ENCODE data around the gene PAX5.

The PAX5 gene

DNA sequence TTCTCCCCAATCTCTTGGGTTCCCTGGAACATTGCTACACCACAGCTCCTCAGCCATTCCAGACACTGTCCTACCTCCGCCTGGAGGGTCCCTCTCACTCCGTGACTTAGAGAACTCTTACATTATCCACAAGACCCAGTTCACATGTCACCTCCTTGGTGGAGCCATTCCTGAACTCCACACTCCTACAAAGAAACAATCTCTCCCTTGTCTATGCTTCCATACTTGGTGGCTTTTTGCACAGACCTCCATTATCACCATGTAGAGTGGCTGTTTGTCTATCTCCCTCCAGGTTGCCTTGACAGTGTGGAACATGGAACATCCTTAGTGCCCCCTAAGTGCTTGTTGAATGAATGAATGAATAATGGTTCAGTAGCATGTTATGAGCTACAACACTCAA, 105.9 kb downstream of the PAX5 start:
- DNase-seq: no peak

DNA sequence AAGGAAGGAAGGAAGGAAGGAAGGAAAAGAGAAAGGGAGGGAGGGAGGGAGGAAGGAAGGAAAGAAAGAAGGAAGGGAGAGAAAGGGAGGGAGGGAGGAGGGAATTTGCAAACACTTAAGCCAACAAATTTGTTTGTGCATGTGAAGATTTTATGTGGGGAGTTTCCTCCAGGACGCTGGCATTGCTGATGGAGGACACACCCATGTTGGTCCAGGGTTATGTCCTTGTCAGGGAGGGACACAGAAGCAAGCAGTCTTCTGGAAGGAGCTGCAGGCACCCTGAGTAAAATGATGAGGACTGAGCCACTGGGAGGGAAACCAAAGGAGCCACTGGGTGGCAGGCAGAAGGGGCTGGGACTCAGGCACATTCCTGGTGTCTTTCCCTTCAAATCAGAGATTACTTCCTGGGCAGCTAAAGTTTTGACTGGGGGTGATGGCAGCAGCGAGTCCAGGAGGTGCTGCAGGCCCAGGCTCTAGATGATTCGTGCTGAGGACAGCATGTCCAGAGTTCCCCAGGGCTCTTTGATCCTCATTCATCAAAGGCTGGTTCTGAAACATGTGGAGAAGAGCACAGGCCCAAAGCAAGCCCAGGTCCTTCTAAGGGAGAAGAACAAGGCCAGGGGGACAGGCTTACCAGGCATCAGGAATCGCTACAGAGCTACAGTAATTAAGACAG, 109.2 kb downstream of the PAX5 start:
- DNase-seq: no peak

DNA sequence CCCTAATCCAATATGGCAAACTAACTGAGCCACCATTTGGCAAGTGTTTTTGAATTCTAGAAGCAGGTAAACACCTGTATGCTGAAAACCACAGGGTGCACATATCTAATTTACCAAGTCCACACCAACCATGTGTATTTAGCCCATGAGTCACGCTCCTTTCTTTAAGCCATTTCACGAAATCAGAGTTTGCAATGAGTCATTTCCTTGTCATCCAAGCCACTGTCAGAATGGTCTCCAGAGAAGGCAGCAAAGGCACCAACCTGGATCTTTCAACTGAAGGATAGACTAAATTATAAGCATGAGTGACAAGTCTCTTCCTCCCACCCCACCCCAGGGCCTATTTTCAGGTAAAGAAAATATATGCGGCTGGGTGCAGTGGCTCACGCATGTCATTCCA, 110.0 kb downstream of the PAX5 start:
- no peak for DNase-seq

DNA sequence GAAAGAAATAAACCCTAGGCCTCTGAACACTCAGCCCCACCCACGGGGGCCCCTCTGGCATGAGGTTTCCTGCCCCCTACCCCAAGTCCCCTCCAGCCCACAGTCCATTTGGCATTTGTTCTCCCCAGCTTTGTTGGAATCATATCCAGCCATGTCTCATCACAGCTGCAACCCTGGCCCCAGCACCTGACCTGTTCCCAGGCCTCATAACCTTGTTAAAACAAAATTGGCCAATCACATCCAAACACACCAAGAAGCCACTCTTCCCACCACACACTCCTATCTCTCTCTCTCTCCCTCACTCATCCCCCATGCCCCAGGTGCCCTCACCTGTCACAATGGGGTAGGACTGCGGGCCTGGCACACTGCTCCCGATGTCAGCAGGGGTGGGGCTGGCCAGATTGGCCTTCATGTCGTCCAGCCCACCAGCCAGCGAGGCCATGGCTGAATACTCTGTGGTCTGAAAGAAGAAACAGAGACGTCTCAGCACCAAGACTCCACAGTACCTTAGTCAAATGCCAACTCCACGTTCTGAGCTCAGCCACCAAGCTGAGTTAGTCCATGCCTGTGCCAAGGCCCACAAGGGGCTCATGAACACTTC, 110.9 kb downstream of the PAX5 start:
- no peak for DNase-seq

DNA sequence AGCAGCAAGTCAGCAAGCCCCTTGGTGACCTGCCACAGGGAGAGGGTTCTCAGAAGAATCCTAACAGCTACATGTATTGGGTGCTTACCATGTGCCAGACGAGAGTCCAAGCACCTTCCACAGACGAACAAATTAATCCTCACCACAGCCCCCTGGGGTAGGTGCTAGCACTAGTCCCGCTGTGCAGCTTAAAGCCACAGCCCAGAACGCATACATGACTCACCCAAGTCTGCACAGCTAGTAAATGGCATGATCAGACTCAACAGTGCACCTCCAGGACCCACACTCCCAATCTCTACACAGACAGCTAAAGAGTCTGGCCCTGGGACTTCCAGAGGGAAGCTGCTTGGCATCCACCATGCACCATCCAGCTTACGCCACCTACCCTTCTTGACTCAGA, 111.5 kb downstream of the PAX5 start:
- DNase-seq: no peak

DNA sequence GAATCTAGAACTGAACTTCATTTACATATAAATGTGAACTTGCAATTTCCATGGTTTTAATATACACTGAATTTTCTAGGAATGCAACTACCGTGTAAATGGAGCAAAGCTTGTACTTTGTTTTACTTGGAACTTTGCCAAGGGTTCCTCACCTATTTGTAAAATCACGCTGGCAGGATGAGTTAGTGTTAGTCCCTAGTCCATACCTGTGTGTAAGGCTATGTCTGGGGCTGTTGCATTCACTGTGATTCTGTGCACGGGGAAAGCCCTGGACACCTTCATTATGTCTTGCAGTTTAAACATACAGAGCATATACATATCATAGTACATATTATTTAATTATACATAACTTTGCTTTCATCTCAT, 119.9 kb downstream of the PAX5 start:
- DNase-seq: no peak

DNA sequence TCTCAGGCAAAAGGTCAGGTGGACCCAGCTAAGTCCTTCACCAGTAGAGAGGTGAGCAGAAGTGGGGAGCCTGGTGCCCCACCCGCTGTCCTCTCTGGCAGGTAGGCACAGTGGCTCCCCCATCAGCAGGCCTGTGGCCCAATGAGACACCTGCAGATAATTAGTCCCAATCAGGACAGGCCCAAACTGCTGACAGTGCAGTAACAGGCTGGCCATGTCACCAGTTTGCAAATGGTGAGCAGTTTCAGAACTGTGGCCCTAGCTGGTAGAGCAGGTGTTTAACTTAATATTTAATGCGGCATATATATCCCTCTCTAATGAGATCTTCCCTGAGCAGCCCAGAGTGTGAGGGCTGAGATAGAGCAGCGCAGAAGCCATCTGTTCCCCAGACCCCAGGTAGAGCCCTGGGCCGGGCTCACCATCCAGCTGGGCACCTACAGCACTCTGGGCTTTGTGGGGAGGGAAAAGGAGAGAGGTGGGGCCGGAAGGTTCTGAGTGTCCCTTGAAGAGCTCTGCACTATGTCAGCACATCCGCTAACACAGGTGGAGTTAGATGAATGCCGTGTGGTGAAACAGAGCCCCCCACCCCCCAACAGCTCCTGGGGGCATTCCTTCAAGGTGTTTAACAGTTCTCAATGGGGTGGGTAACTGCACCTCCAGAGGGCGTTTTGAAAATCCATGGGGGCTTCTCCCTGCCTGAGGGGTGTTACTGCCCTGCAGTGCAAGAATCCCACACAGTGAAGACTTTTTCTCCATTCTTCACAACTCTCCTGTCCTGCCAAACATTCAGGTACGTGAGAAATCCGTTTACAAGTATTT, 120.5 kb downstream of the PAX5 start:
- no peak for DNase-seq

DNA sequence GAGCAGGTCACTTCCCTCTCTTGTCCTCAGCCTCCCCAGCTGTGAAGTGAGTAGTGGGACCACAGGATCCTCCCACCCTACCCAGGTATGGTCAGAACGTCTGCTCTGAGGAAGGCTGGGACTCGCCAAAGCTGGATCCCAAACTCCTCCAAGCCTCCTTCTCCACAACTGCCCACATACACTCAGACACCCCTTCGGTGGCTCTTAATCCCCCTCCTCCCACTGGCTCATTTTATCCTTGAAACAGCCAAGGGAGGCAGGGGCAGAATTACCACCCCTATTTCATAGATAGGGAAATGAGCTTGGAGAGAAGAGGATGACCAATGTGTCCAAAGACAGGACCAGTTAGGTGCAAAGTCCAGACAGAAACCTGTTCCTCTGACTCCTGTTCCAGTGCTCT, 121.4 kb downstream of the PAX5 start:
- DNase-seq: no peak

DNA sequence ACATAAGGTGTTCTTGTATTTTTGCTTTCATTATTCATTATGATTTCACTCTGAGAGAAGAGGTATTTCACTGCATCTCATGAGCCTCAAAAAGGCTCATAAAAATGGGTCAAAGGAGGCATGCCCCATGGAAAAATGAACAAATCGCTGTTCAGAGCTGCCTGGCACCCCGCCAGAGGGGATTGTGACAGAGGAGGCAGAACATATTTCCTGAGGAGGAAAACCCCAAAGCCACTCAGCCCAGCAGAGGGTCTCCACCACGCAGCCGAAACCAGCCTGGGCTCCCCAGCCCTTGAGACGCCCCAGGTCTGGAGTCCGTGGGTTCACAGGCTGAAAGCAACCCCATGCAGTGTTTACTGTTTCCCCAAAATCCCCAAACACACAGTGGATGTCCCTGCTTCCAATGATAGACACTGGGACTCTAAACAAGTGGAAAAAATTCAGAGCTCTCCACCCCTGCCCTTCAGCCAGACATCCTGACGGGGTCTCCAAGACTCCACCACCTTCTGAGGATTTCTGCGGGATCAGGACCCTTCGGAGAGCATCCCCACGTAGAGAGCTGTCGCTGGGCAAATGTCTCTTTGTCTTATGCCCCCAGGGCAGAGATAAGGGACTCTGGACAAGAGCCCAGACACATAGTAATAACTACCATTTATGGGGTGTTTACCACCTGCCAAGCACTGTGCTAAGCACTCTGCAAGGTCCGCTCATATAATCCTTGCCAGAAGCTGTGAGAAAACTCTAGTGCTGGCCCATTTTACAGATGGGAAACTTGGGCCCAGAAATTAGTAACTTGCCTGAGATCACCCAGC, 122.3 kb downstream of the PAX5 start:
- no peak for DNase-seq

DNA sequence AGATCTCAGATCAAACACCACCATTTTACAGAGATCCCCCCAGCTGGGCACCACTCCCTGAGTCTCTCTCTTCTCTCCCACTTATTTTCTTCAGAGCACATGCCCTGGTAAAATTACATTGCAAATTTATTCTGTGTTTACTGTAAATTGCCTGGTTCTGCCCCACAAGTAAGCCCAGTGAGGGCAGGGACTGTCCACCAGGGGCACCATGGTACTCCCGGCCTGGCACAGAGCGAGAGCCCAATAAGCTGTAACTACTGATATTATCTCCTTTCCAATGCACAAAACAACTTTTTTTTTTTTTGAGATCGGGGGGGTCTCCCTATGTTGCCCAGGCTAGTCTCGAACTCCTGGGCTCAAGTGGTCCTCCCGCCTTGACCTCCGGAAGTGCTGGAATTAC, 123.0 kb downstream of the PAX5 start:
- DNase-seq: no peak

DNA sequence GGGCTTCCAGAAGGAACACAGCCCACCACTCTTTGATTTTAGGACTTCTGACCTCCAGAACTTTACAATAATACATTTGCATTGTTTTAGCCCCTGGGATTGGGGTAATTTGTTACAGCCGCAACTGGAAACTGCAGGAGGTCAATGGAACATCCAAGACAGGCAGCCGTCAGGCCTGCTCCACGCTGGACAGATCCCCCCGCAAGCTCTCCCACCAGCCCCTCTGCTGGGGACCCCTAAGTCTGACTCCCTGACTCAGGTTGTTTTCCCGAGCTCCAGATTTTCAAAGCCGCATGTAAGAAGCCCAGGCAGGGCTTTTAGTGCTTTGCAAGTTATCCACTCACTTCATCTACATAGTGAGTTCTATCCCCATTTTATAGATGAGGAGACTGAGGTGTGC, 127.6 kb downstream of the PAX5 start:
- DNase-seq: no peak

DNA sequence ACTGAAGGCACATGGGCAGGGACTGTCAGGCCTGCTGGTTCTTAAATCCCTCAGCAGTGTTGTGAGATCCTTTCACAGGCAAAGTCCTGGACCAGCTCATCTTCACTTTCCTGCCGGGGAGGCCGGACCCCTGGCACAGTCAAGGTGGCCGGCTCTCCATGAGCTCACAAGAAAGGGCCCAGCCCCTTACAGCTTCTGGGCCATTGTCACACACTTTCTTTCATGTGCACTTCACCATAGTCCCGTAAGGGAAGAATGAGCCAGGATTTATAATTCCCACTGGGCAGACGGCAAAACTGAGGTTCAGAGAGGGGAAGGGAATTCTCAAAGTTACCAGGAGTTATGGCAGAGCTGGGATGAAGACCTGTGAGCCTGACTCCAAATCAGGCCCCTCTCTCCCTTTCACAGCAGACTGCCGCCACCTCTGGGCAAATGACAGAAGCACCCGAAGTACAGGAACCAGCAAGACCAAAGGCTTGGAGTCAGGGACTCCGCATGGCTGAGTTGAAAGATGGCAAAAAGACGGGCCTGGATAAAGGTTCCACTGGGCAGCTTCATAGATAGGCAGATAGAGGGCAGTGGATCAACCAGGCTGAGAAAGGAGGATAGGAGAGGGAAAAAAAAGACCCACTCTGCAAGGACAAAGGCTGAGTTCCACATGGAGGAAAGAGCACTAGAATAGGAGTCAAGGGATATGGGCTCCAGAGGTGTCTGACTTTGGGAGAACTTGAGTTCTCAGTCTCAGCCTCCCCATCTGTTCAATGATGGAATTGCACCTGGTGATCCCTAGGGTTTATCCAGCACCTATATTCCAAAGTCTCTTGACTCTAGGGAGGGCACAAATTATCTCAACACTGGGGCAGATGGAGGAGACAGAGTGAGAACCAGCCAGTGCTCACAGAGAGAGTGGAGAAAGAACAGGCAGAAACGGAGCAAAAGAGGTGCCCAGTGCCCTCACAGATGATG, 128.7 kb downstream of the PAX5 start:
- DNase-seq: no peak

DNA sequence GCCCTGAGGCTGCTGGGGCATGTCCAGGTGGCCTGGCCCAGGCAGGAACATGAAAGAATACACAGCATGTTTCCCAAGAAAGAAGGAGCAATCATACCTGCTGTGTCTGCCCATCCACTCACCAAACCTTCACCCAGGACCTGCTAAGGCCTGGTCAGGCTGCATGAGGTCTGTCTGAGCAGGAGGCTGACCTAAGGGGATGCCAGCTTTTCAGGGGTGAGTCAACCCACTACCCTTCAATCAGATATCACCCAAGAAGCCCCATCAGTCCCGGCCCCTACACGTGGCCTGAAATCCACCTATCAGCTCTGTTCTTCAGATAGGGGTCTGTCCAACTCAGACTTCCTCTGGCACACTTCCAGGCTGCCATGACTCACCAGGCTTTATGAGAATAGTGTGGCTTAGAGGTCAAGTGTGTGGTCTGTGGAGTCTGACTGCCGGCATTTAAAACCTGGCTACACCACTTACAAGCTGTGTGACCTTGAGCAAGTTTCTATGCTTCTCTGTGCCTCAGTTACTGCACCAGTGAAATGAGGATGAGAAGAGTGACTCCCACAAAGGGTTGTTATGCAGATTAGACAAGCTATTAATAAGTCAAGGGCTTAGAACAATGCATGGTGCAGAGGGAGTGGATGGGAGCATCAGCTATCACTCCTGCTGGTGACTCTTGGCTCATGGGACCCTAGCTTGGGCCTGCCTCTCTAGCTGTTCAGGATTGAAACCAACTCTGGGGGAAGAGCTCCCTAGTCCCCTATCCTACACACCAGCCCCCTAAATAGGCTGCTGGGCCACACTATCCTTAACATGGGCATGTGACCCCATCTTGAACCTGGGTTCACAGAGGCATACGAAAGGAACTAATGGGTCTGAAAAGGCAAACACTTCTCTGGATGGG, 130.3 kb downstream of the PAX5 start:
- no peak for DNase-seq

DNA sequence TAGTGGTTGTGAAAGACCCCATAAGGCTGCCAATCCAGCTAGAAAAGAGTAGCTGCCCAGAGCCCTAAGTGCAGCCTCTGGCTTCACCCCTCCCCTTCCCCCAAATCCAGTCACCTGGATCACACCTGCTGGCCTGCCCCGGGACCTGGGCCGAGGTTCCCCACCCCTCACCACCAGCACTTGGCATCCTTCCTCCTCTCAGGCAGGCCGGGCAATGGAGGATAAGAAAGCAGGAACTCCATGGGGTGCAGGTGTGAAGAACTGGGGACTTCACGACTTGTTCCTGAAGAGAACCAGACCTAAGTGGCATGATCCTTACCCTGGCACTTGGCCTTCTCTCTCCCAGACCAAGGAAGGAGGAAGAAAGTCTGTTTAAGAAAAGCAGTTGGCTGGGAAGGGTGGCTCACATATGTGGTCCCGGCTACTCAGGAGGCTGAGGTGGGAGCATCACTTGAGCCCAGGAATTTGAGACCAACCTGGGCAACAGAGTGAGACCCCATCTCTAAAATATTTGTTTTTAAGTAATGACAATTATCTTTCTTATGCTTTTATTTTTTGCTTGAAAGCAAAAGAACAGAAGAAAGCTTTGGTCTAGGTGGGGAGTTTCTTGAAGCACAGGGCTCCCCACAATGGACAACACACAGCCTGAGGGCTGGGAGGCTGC, 131.1 kb downstream of the PAX5 start:
- no peak for DNase-seq

DNA sequence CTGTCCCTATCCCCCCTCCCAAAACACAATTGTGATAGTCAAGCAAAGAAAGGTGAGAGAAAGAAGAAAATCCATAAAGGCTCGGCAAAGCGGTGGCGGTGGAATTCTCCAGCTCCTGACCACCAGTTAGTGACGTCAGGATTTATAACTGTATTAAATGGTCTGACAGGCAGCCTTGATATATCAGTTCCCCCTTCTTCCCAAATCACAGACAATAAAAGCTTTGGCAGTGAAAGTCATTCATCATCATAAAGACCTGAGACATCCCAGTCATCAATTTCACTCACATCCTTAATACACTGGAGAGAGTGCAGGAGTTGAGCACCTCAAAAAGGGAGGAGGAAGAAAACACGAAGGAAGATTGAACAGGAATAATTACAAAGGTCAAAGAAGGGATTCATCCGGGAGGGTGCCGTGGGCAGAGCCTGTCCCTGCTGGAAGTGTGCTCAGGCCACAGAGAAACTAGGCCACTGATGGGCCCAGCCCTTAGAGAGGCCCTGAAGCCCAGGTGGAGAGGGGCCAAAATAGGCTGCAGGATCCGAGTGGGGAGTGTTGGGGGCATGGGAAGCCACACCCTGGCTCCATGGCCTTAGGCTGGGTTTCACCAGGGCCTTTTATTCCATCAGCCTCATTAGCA, 131.9 kb downstream of the PAX5 start:
- no peak for DNase-seq

DNA sequence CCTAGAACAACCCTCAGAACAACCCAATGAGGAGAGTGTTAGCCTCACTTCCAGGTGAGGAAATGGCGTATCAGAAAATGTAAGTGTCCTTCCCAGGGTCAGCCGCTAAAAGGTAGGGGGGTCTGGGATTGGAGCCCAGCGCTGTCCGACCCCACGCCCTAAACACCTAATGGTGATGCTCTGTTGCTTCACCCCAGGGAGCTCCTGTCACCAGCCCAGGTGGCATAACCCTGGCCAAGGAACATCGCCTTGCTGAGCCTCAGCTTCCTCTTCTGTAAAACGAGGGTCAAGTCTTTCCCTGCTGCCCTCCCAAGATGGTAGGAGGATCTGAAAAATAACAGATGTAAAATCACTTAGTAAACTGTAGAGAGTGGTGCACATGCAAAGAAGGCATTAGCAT, 132.5 kb downstream of the PAX5 start:
- no peak for DNase-seq

DNA sequence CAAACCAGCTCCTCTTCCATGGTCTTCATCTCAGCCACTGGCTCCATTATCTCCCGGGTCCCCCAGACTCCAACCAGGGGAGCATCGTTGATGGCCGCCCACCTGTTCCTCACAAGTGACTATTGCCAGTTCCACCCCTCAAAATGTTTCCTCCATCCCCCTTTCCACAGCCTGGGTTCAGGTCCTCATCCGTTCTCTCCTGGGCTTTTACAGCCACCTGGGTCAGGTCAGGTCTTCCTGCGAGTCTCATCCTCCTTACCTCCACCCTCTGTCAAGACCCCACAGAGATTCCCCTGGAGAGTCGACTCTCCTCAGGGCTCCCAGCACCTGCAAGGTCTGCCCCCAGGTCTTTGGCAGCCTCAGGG, 133.2 kb downstream of the PAX5 start:
- DNase-seq: no peak

DNA sequence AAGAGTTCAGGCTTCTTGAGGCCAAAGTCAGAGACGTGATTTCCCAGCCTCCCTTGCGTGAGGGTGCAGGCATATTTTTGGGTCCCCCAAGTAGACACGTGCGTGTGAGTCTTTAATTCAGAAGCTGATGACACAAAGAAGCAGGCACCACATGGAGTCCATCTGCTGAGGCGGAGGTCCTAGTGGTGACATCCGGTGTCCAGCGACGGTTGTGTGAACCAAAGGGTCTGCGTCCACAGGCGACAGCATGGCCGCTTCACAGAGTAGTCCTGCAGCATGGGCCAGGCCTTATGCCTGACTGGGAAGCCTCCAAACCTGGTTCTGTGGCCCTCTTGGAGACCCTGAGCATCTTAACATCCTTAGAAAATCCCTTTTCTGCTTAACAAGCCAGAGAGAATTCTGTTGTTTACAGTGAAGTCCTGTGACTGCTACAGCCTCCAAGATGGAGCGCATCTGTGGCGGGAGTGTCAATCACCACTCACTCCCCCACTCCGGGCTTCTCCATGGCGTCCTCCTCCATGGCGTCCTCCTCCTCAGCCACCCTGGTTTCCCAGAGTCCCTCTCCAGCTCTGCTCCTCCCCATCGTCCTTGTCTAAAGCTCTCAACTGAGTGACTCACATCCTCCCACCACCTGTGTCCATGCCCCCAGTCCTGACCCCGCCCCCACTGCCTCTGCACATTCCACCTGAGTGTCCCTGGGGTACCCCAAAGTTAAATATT, 133.8 kb downstream of the PAX5 start:
- no peak for DNase-seq

DNA sequence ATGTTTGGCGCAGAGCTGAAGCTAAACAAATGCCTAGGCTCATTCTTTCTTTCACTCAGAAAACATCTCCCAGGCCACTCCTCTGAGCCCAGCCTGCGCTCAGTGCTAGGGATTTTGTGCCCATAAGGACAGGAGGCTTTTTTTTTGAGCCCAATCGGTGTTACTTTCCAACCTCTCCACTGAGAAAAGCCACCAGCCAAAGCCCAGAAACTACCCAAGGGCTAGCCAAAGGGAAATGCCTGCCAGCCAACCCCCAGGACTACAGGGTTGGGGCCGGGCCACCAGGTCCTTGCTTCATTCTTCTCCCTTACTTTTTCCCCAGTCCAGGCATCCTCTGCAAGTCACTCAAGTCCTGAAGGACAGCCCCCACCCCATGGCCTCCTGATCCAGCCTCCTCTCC, 134.7 kb downstream of the PAX5 start:
- no peak for DNase-seq

Data from stimulated activated CD4-positive, alpha-beta T cell treated with anti-CD3 and anti-CD28 coated beads, Interleukin-4, amount 100 ng/mL, for 4 hours (primary cell).